ENCODE measurements around the gene PPP1R3D. TPM values are rescaled to one million over a fixed set of nuclear protein-coding genes. Genes with fewer than 3 reads are reported as not detected.

Gene PPP1R3D
- total and polyA plus RNA-seq, 9 of the 15 experiments (the other 6 are each of a cell fraction or from before 2014, with no cell fraction given): 0.35 to 3.3 (median 1.8) TPM

DNA sequence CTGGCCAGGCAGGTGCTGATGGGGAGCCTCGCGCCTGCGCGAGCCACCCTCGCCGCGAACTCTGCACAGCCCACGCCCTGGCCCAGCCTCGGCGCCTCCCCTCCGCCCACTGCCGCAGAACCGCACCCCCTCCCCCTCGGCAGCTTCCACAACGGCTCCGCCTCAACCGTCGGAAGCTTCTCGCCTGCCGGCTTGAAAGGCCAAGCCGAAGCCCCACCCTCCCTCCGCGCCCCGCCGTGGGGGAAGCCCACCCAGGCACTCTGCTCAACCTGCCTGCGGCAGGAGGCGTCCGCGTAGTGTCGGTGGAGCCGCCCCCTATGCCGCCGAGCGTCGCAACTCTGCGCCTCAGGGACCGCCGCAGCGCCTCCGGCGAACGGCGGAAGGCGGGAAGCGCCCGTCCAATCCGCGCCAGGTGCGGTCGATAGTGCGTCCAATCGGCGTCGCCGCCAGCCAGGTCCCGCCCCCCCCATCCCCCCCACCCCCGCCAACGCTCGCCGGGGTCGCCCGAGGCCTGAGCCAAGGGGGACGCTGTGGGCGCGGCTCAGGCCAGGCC lies 6.7 kb downstream of the PPP1R3D start, which contains the start of gene SYCP2 (continued):
- TF ChIP-seq, protein P1, sequence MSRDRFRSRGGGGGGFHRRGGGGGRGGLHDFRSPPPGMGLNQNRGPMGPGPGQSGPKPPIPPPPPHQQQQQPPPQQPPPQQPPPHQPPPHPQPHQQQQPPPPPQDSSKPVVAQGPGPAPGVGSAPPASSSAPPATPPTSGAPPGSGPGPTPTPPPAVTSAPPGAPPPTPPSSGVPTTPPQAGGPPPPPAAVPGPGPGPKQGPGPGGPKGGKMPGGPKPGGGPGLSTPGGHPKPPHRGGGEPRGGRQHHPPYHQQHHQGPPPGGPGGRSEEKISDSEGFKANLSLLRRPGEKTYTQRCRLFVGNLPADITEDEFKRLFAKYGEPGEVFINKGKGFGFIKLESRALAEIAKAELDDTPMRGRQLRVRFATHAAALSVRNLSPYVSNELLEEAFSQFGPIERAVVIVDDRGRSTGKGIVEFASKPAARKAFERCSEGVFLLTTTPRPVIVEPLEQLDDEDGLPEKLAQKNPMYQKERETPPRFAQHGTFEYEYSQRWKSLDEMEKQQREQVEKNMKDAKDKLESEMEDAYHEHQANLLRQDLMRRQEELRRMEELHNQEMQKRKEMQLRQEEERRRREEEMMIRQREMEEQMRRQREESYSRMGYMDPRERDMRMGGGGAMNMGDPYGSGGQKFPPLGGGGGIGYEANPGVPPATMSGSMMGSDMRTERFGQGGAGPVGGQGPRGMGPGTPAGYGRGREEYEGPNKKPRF (IDR thresholded peaks at IDR 0.05; ENCODE audit: low read depth, low read length): no peak
- TF ChIP-seq MGA (IDR thresholded peaks at IDR 0.05) (peak; percentile 98), ESRRB (CRISPR knock-in tag; IDR thresholded peaks at IDR 0.05; ENCODE audit: borderline replicate concordance) (no peak), IRF1 (CRISPR knock-in tag; IDR thresholded peaks at IDR 0.05; ENCODE audit: borderline replicate concordance) (no peak), TGIF2 (CRISPR knock-in tag; IDR thresholded peaks at IDR 0.05) (no peak), ZNF24 (IDR thresholded peaks at IDR 0.05) (no peak), PHB (CRISPR knock-in tag; IDR thresholded peaks at IDR 0.05) (no peak), CCNT2 (IDR thresholded peaks at IDR 0.05; ENCODE audit: borderline replicate concordance, extremely low read depth, insufficient read length, low read depth, low read length) (no peak), CBFA2T2 (conservative IDR thresholded peaks at IDR 0.05) (no peak), ETV5 (CRISPR knock-in tag; IDR thresholded peaks at IDR 0.05; ENCODE audit: low read depth) (no peak), NCOA4 (IDR thresholded peaks at IDR 0.05; ENCODE audit: partially characterized antibody) (no peak), HLTF (IDR thresholded peaks at IDR 0.05) (no peak), ZNF695 (CRISPR knock-in tag; IDR thresholded peaks at IDR 0.05) (no peak), ZNF699 (CRISPR knock-in tag; IDR thresholded peaks at IDR 0.05; ENCODE audit: insufficient replicate concordance) (no peak), ZNF212 (CRISPR knock-in tag; IDR thresholded peaks at IDR 0.05) (no peak)
